Measurements from ENCODE around the gene EVI5L. TPM values are rescaled to one million over a fixed set of nuclear protein-coding genes. Genes with fewer than 3 reads are reported as not detected.

The EVI5L gene
- total RNA-seq, 1 experiment from 2014 or later = 29.5 TPM

Other genes with a start within 250 kb of the EVI5L start
- 16.6 and 25.4 TPM in 2 replicates for gene CAMSAP3, start 234.4 kb upstream of the EVI5L start, total RNA-seq (2014; rRNA removed)
- 81.1 and 84.4 TPM in 2 replicates for gene XAB2, start 200.7 kb upstream of the EVI5L start, total RNA-seq (2014; rRNA removed)
- 101 and 141 TPM in 2 replicates for gene PET100, start 200.4 kb upstream of the EVI5L start, total RNA-seq (2014; rRNA removed)
- gene PCP2, start 196.5 kb upstream of the EVI5L start, total RNA-seq (2014; rRNA removed) = not detected in 2 replicates
- gene STXBP2, start 193.1 kb upstream of the EVI5L start, total RNA-seq (2014; rRNA removed) = 133 and 149 TPM in 2 replicates
- gene RETN, start 161.2 kb upstream of the EVI5L start, total RNA-seq (2014; rRNA removed) = not detected in 2 replicates
- not detected in 2 replicates for gene MCEMP1, start 153.1 kb upstream of the EVI5L start, total RNA-seq (2014; rRNA removed)
- gene TRAPPC5, start 149.4 kb upstream of the EVI5L start, total RNA-seq (2014; rRNA removed) = 317 and 376 TPM in 2 replicates
- not detected in 2 replicates for gene FCER2, start 128.1 kb upstream of the EVI5L start, total RNA-seq (2014; rRNA removed)
- gene CLEC4G, start 98.1 kb upstream of the EVI5L start, total RNA-seq (2014; rRNA removed) = not detected in 2 replicates
- not detected in 2 replicates for gene CD209, start 82.7 kb upstream of the EVI5L start, total RNA-seq (2014; rRNA removed)
- not detected in 2 replicates for gene CLEC4M, start 67.0 kb upstream of the EVI5L start, total RNA-seq (2014; rRNA removed)
- 2.4 and 2.5 TPM in 2 replicates for gene PRR36, start 44.2 kb downstream of the EVI5L start, total RNA-seq (2014; rRNA removed)
- gene LRRC8E, start 58.3 kb downstream of the EVI5L start, total RNA-seq (2014; rRNA removed) = 30.8 and 35.3 TPM in 2 replicates
- 39.3 and 40.5 TPM in 2 replicates for gene MAP2K7, start 73.7 kb downstream of the EVI5L start, total RNA-seq (2014; rRNA removed)
- 10.5 and 15.5 TPM in 2 replicates for gene TGFBR3L, start 84.6 kb downstream of the EVI5L start, total RNA-seq (2014; rRNA removed)
- 40.1 and 61.7 TPM in 2 replicates for gene SNAPC2, start 90.1 kb downstream of the EVI5L start, total RNA-seq (2014; rRNA removed)
- 11.4 and 40.3 TPM in 2 replicates for gene CTXN1, start 95.9 kb downstream of the EVI5L start, total RNA-seq (2014; rRNA removed)
- gene TIMM44, start 113.4 kb downstream of the EVI5L start, total RNA-seq (2014; rRNA removed) = 191 and 262 TPM in 2 replicates
- 87.2 and 111 TPM in 2 replicates for gene ELAVL1, start 175.4 kb downstream of the EVI5L start, total RNA-seq (2014; rRNA removed)
- not detected in 2 replicates for gene CCL25, start 222.5 kb downstream of the EVI5L start, total RNA-seq (2014; rRNA removed)